OCI-LY7 (cell line): ENCODE measurements around the gene LSM14B.

Source experiments
- EZH2phosphoT487 ChIP-seq: fragments of 200-600 bp; sonication (generic); IDR thresholded peaks from 2 replicates; pipeline ENCODE4 v1.6.1; 2018; ENCODE audit warnings: low read depth, borderline replicate concordance, mild to moderate bottlenecking, mixed run types, antibody characterized with exemption, low read length, moderate library complexity, mixed read lengths
- TF ChIP-seq, protein P1 (sequence below): fragments of 200-600 bp; sonication (generic); conservative IDR thresholded peaks from 2 replicates; pipeline ENCODE4 v1.5.1; 2014; ENCODE audit warnings: mild to moderate bottlenecking, antibody characterized with exemption, low read length, moderate library complexity, mixed read lengths

DNA sequence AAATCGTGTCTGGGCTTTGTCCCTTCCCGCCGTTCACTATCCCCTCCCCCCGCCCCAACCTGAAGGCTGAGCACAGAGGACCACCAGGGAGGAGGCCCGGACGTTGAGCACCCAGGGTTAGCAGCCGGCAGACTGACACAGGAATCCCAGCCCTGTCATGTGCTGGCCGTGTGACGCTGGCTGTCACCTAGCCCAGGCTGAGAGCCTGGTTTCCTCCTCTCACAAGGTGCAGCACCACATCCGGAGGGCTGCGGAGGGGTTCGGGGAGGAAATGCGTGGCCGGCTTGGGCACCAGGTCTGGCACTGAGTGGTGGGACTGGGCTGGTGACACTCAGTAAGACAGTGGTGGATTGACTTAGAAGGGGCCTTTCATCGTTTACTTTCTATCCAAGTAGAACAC, 4.6 kb upstream of the LSM14B start:
- TF ChIP-seq, protein P1, sequence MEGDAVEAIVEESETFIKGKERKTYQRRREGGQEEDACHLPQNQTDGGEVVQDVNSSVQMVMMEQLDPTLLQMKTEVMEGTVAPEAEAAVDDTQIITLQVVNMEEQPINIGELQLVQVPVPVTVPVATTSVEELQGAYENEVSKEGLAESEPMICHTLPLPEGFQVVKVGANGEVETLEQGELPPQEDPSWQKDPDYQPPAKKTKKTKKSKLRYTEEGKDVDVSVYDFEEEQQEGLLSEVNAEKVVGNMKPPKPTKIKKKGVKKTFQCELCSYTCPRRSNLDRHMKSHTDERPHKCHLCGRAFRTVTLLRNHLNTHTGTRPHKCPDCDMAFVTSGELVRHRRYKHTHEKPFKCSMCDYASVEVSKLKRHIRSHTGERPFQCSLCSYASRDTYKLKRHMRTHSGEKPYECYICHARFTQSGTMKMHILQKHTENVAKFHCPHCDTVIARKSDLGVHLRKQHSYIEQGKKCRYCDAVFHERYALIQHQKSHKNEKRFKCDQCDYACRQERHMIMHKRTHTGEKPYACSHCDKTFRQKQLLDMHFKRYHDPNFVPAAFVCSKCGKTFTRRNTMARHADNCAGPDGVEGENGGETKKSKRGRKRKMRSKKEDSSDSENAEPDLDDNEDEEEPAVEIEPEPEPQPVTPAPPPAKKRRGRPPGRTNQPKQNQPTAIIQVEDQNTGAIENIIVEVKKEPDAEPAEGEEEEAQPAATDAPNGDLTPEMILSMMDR, result no peak
- TF ChIP-seq EZH2phosphoT487, result no peak
